GM10266 (cell line): ENCODE data around the gene ADCY4.
A peak's percentile ranks its signal among the peaks of the same experiment; 100 is the strongest.

Experiments
- DNase-seq: peaks from one replicate; pipeline ENCODE4 v3.0.0; 2012; ENCODE audit errors: extremely low spot score
- TF ChIP-seq, protein P1 (sequence below): IDR thresholded peaks from 2 replicates; pipeline ENCODE4 v1.5.1; 2012; ENCODE audit warnings: mild to moderate bottlenecking, low read depth; ENCODE audit not compliant: control insufficient read depth, insufficient read depth; ENCODE audit errors: missing control alignments

The ADCY4 gene

DNA sequence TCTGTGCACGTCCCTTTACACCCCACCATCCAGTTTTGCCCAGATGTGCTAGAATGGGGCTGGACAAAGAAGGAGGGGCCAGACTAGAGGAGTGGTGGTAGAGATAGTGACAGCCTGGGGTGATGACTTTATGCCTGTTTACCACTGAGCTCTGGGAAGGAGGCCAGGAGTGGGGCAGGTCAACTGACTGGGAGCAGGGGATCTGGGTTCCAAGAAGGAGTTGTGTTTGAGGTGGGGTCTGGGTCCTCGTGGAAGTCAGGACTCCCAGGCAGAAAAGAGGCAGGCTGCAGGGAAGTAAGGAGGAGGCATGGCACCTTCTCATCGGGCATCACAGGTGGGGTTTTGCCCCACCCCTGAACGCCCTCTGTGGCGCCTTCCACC, 24.6 kb downstream of the ADCY4 start:
- TF ChIP-seq, protein P1, sequence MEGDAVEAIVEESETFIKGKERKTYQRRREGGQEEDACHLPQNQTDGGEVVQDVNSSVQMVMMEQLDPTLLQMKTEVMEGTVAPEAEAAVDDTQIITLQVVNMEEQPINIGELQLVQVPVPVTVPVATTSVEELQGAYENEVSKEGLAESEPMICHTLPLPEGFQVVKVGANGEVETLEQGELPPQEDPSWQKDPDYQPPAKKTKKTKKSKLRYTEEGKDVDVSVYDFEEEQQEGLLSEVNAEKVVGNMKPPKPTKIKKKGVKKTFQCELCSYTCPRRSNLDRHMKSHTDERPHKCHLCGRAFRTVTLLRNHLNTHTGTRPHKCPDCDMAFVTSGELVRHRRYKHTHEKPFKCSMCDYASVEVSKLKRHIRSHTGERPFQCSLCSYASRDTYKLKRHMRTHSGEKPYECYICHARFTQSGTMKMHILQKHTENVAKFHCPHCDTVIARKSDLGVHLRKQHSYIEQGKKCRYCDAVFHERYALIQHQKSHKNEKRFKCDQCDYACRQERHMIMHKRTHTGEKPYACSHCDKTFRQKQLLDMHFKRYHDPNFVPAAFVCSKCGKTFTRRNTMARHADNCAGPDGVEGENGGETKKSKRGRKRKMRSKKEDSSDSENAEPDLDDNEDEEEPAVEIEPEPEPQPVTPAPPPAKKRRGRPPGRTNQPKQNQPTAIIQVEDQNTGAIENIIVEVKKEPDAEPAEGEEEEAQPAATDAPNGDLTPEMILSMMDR: no peak
- no peak for DNase-seq

DNA sequence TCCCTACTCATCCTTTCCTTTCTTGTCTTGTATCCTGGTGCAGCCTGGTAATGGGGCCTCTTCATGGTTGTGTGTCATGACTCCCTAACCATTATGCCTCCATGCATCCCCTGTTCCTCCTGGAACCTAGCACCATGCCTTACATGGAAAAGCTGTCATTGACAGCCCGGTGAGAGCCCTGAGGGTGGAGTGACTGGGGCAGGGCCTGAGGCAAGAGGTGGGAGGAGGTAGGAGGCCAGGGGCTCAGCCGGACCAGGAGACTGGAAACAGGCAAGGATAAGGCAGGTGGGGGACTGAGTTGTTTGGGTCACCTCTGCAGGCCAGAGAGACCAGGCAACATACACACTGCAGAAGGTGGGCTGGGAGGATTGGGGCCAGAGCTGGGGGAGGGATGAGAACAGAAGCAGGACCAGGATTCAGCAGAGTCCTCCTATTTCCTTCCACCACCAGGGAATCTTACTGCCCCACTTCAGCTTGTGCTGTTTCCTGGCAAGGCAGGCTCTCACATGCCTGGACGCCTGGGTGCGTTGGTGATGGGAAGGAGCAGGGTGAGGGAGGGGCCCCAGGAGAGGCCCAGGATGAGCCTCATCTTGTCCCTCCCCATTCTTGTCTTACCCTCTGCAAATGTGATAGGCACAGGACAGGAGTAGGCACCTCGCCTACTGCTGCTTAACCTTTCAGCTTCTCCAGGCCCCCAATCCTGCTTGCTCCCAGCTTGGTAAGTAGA, 25.2 kb downstream of the ADCY4 start, which contains the start of gene LTB4R2:
Gene LTB4R2, plus strand, starts transcription at position 603 of the 727 bp plus-strand sequence. CDS start 525 bp downstream, outside the sequence.
- DNase-seq: no peak
- TF ChIP-seq, protein P1: no peak

DNA sequence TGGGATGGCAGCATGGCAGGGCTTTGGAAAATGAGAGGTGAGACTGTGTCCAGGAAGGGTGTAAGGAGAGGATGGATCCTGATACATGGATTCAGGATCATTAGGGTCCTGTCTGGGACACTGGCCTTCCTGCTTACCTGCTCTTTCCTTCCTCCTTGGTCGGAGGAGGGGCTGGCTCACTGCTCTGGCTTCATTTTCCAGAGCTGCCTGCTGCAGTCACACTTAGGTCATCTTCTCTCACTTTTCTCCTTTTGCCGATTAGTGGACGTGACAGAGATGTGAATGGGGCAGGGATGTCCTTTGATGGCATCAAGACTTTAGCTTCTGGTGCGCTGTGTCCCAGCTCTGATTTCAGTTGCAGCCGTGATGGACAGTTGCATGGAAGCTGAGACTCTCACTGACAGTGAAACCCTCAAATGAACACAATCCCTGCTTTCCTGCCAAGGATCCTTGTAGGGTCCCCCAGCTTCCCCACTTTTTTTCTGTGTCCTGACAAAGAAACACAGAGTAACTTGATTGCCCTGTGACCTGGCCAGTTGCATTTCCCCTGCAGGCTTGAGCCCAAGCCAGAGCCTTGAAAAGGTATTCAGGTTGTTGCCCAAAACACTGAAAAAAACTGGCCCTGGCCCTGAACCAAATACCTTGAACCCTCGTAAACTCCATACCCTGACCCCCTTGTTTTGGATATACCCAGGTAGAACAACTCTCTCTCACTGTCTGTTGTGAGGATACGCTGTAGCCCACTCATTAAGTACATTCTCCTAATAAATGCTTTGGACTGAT, 26.3 kb downstream of the ADCY4 start:
- no peak for DNase-seq
- TF ChIP-seq, protein P1: no peak

DNA sequence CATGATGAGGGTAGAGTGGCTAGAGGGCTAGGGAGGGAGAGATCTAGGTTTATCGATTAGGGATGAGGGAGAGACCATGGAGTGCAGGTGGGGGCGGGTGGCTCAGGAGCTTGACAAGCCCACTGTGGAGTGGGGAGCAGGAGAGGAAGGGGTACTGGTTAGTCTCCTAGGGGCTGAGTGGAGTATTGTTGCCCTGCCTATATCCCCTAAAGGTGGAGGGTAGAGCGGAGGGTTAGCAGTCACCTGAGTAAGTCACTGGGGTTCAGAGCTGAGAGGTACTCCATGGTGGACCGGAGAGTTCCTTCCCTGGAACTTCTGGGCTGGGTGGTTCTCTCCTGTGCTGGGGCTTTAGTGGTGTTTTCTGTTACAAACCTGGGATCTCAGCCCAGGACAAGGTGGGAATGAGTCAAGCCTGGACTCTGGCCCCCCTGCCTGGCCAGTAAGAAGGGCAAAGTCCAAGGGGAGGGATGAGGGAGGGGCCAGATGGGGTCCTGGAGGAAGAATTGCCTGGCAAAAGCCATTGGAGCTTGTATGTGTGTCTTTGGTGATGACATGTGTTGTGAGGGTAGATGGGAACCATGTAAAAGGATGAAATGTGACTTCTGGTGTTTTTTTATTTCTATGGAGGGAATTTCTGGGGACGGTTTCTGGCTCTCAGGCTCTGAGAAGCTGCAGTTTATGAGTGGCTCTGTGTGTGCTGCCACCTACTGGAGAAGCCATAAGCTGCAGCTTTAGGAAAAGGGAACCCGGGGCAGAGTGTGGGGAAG, 27.1 kb downstream of the ADCY4 start, which contains the start of gene CIDEB:
Gene CIDEB, minus strand, starts transcription at position 403 of the 767 bp plus-strand sequence. Its CDS starts 119 bp downstream, at position 284.
- peak; percentile 82 for DNase-seq
- TF ChIP-seq, protein P1: peak; percentile 91

DNA sequence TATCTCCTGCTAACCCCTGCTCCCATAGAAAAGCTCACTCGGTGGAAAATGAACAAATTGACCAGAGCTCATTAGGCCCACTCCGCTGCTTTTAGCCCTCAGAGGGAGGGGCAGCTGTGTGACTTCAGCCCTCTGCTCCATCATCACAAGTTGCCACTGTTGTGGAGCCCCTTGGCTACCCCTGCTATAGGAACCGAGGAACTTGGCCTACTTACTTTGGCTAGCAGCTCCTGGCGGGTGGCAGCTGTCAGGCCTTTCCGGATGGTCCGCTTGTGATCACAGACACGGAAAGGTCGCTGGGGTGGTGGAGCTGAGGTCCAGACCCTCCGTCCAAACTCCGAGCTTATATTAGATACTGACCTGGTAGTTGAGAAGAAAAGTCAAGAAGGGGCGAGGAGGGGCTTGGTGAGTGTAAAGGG, 27.7 kb downstream of the ADCY4 start:
- TF ChIP-seq, protein P1: no peak
- no peak for DNase-seq

DNA sequence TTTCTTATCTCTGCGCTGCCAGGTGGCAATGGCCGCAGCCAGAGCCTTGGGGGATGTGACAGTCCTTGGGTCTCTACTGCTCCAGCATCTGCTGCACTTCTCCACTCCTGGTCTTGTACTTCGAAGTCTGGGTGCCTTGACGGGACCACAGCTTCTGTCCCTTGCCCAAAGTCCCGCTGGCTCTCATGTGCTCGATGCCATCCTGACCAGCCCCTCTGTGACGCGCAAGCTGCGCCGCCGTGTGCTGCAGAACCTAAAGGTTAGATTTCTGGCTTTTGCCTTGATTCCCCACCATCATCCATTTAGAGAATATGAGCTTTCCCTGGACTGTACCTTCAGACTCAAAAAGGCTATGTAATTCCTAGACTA, 30.9 kb downstream of the ADCY4 start:
- DNase-seq: no peak
- TF ChIP-seq, protein P1: no peak
